Stimulated activated CD4-positive, alpha-beta T cell treated with anti-CD3 and anti-CD28 coated beads, Interleukin-1b, Interleukin-23, amount 100 ng/mL, for 1 hour (primary cell): ENCODE data around the gene NTMT2.

Experiments
- DNase-seq, 2 donors: peaks; one replicate each; pipeline ENCODE4 v3.0.0-alpha.2; 2020; ENCODE audit warnings: low read depth in 2 of 2

Gene NTMT2

GRCh38 chr1:170209125-170209524 lies 63.4 kb downstream of the NTMT2 start:
- no peak for DNase-seq

GRCh38 chr1:170210142-170210541 lies 64.4 kb downstream of the NTMT2 start:
- DNase-seq = no peak

GRCh38 chr1:170213596-170213995 lies 67.8 kb downstream of the NTMT2 start:
- no peak for DNase-seq

GRCh38 chr1:170214117-170215032 lies 68.6 kb downstream of the NTMT2 start:
- DNase-seq = no peak

GRCh38 chr1:170215072-170215885 lies 69.5 kb downstream of the NTMT2 start:
- DNase-seq = no peak

- DNase-seq = no peak
Measured at GRCh38 chr1:170217517-170218256, 71.9 kb downstream of the NTMT2 start.

GRCh38 chr1:170218257-170218650 lies 72.5 kb downstream of the NTMT2 start:
- no peak for DNase-seq
